ENCODE measurements around the gene AQP6. TPM values are rescaled to one million over a fixed set of nuclear protein-coding genes. Genes with fewer than 3 reads are reported as not detected.

The AQP6 gene
- total RNA-seq, 1 experiment from 2014 or later: 0.31 TPM

DNA sequence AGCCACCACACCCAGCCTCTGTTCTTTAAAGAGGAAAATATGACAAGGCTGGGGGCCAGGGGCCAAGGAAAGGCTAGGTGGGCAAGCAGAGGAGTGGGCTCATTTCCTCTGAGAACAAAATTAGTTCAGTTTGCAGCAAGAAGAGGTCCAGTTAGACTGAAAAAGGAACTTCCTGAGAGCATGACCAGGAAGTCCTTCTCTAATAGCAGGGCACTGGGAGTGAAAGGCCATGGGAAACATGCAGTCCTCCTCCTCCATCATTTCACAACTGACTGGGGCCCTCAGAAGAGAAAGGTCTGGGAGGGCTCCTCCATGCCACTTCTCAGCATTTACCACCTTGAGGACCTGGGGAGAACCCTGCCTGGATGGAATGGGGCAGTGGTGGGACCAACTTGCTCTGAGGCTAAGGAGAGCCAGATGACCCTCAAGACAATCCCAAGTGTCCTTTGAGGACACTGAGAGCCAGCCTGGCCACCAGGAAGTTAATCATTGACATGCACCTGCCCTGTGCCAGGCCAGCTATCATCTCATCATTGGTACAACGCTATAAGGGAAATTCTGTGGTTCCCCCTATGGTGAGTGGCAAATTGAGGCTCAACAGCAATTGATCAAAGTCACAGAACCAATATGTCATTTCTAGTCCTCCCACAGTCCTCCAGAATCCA is 20.2 kb upstream of the AQP6 start:
- Histone ChIP-seq H3K4me3 (ENCODE audit: low read depth in 2 of 2, low read length in 2 of 2) (no peak overlapping the region), H3K36me3 (ENCODE audit: control insufficient read depth, insufficient read depth, low read length) (no peaks in the 10 kb centered on the region), H3K27me3 (ENCODE audit: control insufficient read depth, insufficient read depth, low read length) (no peaks in the 10 kb centered on the region), H3K9me3 (ENCODE audit: control insufficient read depth, insufficient read depth, low read depth, low read length) (no peaks in the 10 kb centered on the region), H3K27ac (ENCODE audit: low read length) (no peak overlapping the region; the same call in 1 of the 2 replicates), H3K4me1 (ENCODE audit: control insufficient read depth, insufficient read depth, low read length) (no peaks in the 10 kb centered on the region)
- in situ Hi-C loops (cut with HindIII; ENCODE audit: low pct_unique_long_range_greater_than_20kb, low sequenced_read_pairs): no loop called here
- no TSS peak for BruUV-seq (replicated peaks)
- POLR2A ChIA-PET: no interaction called here
- intact Hi-C loops (cut with micrococcal nuclease; ENCODE audit: unreplicated experiment): loop anchor here (10.0 kb wide), 1 partner anchor 178 kb away; no protein-coding TSS in a partner anchor
- no peak for ATAC-seq
- TF ChIP-seq POLR2AphosphoS5 (IDR thresholded peaks at IDR 0.05; ENCODE audit: low read depth, low read length) (no peak), SIN3A (IDR thresholded peaks at IDR 0.05; ENCODE audit: borderline replicate concordance, insufficient read depth, low read depth, low read length) (no peak), TCF7L2 (IDR thresholded peaks at IDR 0.05; ENCODE audit: low read depth, low read length) (no peak)
- TF ChIP-seq, protein P1, sequence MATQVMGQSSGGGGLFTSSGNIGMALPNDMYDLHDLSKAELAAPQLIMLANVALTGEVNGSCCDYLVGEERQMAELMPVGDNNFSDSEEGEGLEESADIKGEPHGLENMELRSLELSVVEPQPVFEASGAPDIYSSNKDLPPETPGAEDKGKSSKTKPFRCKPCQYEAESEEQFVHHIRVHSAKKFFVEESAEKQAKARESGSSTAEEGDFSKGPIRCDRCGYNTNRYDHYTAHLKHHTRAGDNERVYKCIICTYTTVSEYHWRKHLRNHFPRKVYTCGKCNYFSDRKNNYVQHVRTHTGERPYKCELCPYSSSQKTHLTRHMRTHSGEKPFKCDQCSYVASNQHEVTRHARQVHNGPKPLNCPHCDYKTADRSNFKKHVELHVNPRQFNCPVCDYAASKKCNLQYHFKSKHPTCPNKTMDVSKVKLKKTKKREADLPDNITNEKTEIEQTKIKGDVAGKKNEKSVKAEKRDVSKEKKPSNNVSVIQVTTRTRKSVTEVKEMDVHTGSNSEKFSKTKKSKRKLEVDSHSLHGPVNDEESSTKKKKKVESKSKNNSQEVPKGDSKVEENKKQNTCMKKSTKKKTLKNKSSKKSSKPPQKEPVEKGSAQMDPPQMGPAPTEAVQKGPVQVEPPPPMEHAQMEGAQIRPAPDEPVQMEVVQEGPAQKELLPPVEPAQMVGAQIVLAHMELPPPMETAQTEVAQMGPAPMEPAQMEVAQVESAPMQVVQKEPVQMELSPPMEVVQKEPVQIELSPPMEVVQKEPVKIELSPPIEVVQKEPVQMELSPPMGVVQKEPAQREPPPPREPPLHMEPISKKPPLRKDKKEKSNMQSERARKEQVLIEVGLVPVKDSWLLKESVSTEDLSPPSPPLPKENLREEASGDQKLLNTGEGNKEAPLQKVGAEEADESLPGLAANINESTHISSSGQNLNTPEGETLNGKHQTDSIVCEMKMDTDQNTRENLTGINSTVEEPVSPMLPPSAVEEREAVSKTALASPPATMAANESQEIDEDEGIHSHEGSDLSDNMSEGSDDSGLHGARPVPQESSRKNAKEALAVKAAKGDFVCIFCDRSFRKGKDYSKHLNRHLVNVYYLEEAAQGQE (IDR thresholded peaks at IDR 0.05; ENCODE audit: insufficient read depth in 1 of 2, low read depth in 2 of 2, low read length in 1 of 2): no peak
- TF ChIP-seq, protein P2, sequence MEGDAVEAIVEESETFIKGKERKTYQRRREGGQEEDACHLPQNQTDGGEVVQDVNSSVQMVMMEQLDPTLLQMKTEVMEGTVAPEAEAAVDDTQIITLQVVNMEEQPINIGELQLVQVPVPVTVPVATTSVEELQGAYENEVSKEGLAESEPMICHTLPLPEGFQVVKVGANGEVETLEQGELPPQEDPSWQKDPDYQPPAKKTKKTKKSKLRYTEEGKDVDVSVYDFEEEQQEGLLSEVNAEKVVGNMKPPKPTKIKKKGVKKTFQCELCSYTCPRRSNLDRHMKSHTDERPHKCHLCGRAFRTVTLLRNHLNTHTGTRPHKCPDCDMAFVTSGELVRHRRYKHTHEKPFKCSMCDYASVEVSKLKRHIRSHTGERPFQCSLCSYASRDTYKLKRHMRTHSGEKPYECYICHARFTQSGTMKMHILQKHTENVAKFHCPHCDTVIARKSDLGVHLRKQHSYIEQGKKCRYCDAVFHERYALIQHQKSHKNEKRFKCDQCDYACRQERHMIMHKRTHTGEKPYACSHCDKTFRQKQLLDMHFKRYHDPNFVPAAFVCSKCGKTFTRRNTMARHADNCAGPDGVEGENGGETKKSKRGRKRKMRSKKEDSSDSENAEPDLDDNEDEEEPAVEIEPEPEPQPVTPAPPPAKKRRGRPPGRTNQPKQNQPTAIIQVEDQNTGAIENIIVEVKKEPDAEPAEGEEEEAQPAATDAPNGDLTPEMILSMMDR (IDR thresholded peaks at IDR 0.05): no peak
- CTCF ChIA-PET: no interaction called here
- DNase-seq (ENCODE audit: low read depth, low spot score): no peak

DNA sequence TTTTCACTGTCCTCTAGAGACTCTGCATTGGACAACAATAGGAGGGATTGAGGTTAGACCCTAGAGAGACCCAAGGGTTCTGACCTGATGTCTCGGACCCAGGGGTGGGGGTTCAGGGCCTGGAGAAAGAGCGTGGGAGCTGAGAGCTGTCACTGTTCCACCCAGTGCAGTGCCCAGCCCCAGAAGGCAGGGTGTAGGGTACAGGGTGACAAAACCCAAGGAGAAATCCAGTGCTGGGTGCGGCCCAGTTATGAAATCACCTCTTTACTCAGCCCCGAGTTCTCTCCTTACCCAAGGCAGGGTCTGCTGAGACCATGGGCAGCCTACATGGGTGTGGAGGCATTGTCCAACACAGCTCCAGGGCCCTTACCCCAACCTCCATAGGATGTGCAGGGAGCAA is 19.6 kb upstream of the AQP6 start:
- Histone ChIP-seq H3K4me3 (ENCODE audit: low read depth in 2 of 2, low read length in 2 of 2) (no peak overlapping the region), H3K9me3 (ENCODE audit: control insufficient read depth, insufficient read depth, low read depth, low read length) (no peaks in the 10 kb centered on the region), H3K27me3 (ENCODE audit: control insufficient read depth, insufficient read depth, low read length) (no peaks in the 10 kb centered on the region), H3K36me3 (ENCODE audit: control insufficient read depth, insufficient read depth, low read length) (no peaks in the 10 kb centered on the region), H3K4me1 (ENCODE audit: control insufficient read depth, insufficient read depth, low read length) (no peaks in the 10 kb centered on the region), H3K27ac (ENCODE audit: low read length) (peak overlapping the region; percentile 34; the same call in 1 of the 2 replicates)
- ChIA-PET CTCF (interaction anchor here (0.7 kb wide), 1 partner anchor 8 kb away, joined by 3 read pairs; no protein-coding TSS in a partner anchor), POLR2A (interaction anchor here (0.6 kb wide), 1 partner anchor 10 kb away, joined by 10 read pairs; no protein-coding TSS in a partner anchor)
- intact Hi-C loops (cut with micrococcal nuclease; ENCODE audit: unreplicated experiment) (loop anchor here (10.0 kb wide), 1 partner anchor 178 kb away; no protein-coding TSS in a partner anchor), in situ Hi-C loops (cut with HindIII; ENCODE audit: low pct_unique_long_range_greater_than_20kb, low sequenced_read_pairs) (no loop called here)
- BruUV-seq (replicated peaks): no TSS peak
- ATAC-seq: no peak
- DNase-seq (ENCODE audit: low read depth, low spot score): no peak
- TF ChIP-seq POLR2AphosphoS5 (IDR thresholded peaks at IDR 0.05; ENCODE audit: low read depth, low read length): no peak
- no peak for TF ChIP-seq SIN3A (IDR thresholded peaks at IDR 0.05; ENCODE audit: borderline replicate concordance, insufficient read depth, low read depth, low read length)
- TF ChIP-seq TCF7L2 (IDR thresholded peaks at IDR 0.05; ENCODE audit: low read depth, low read length): no peak
- TF ChIP-seq, protein P1 (IDR thresholded peaks at IDR 0.05; ENCODE audit: insufficient read depth in 1 of 2, low read depth in 2 of 2, low read length in 1 of 2): no peak
- TF ChIP-seq, protein P2 (IDR thresholded peaks at IDR 0.05): no peak

Data from Panc1 (cell line).